EH (cell line): ENCODE measurements around the gene ACTR6.
A peak's percentile ranks its signal among the peaks of the same experiment; 100 is the strongest.
"Not testable (repeated sequence)": the region's sequence is repeated elsewhere in the genome, so short reads cannot be mapped to it uniquely, and the experiment has no call there.

Experiments used
- DNase-seq: peaks from one replicate; pipeline ENCODE4 v3.0.0-alpha.2; 2015; ENCODE audit warnings: low read depth

ACTR6 gene

DNA sequence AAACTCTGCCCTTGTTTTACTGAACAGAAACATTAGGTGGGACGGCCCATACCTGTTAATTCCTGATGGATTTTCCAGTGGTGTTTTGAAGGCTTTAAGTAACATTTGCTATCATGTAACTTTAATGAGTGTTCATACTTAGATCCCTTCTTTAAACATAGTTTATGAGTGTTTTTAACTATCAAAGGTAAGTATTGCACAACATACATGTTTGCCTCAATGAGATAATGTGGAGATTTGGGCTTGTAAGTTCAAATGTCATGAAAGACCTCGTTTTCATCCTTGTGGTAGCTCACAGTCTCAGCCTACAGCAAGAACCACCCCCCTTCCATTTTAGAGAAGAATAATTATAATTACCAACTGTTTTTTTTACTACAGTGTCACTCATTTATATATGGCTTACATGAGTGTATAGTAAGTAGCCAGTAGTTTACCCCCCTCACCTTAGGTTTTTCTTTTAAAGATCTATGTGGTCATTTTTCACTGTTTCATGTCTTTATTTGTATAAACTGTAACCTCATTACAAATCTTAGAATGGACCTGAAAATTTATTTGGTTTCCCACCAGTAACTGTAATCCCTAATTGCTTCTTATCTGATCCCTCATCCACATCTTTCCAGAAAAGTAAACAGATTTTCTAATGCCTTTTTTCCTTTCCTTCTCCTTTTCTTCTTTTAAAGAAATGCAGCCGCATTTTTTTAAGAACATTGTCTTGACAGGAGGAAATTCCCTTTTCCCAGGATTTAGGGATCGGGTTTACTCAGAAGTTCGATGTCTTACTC, 18.9 kb downstream of the ACTR6 start:
- DNase-seq, result no peak

DNA sequence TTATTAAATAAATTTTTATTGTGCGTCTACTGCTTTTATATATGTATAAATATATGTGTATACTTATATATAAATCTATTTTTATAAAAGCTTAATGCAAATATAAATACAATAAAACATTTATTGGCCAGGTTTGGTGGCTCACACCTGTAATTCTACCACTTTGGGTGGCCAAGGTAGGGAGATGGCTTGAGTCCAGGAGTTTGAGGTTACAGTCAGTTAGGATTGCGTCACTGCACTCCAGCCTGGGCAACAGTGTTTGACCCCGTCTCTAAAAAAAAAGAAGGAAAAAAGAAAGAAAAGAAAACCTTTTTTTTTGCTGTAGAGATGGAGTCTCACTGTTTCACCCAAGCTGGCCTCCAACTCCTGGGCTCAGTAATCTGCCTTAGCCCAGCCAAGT, 20.9 kb downstream of the ACTR6 start:
- DNase-seq, result no peak

DNA sequence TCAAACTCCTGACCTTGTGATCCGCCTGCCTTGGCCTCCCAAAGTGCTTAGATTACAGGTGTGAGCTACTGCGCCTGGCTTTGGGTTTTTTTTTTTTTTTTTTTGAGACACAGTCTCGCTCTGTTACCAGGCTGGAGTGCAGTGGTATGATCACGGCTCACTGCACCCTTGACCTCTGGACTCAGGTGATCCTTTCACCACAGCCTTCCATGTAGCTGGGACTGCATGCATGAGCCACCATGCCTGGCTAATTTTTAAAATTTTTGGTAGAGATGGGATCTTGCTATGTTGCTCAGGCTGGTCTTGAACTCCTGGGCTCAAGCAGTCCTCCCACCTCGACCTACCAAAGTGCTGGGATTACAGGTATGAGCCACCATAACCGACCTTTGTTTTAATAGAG, 21.6 kb downstream of the ACTR6 start:
- DNase-seq, result not testable (repeated sequence)

DNA sequence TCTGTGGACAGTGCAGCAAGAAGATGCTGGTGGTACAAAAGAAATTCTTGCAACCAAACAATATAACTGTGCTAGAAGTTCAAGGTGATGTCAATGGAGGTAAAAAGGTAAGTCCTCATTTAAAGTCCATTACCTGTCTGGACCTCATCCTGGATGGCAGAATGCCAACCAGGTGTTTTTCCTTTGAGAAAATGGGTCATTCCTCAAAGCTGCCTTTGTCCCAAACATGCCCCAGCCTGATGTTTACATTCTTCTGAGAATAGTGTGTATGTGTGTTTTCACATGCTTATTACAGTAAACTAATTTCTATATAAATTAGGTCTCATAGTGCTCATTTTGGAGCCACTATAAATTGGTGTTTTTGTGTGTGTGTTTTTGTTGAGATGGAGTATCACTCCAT, 24.9 kb downstream of the ACTR6 start:
- no peak for DNase-seq

DNA sequence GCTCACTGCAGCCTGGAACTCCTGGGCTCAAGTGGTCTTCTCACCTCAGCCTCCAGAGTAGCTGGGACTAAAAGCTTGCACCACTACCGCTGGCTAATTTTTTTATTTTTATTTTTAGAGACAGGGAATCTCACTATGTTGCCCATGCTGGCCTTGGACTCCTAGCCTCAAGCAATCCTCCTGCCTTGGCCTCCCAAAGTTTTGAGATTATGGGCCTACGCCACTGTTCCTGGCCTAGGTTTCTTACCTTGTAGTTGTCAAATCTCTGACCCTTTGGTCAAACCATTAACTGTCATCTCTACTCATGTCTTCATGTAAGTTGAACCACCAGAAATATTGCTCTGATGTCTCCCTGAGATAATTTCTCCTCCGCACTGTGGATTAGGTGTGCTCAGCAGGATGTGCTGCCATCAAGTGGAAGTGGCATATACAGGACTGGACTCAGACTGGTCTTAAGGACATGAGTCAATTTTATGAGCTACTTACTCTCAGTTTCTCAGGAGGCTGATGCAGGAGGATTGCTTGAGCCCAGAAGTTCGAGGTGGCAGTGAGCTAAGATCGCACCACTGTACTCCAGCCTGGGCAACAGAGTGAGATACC, 28.5 kb downstream of the ACTR6 start:
- peak; percentile 31 for DNase-seq

DNA sequence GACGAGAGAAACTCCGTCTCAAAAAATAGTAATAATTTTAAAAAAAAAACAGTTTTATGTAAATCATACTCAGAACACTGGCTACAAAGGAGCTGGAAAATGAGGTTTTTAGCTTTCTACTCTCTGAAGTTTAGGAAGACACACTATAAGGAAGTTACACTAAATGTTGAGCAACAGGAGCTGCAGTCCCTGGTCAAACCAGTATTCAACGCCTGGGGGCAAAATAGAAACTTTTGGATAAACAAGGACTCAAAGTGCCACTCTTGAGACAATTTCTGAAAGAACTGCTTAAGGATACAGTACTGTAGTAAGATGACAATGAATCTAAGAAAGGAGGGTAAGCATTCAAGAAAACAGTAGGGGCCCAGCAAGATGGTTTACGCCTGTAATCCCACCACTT, 29.3 kb downstream of the ACTR6 start:
- DNase-seq, result peak; percentile 32

DNA sequence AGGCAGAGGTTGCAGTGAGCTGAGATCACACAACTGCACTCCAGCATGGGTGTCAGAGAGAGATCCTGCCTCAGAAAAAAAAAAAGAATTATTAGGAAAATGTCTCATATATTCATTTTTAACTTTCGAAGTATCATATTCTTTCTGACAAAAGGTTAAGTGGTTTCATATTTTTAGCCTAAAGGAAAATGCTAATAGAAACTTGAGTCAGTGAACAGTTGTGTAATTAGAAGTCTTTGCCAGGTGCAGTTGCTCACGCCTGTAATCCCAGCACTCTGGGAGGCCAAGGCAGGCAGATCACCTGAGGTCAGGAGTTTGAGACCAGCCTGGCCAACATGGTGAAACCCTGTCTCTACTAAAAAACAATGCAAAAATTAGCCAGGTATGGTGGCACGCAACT, 31.3 kb downstream of the ACTR6 start:
- not testable (repeated sequence) for DNase-seq

DNA sequence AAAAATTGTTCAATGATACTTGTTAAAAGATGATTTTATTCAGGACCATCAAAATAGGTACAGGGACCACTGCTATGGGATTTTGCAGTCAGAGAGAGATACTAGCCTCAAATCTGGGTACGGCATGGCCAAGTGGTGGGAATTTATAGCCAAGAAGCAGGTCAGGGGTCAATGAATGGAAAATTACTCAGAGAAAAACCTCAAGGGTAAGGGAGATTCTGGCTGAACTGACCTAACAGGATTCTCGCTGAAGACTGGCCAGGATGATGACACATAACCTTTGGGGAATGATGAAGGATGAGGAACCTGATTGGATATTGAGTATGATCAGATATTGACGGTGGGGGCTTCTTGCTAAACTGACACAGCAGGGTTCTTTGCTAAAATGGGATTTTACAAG, 33.6 kb downstream of the ACTR6 start:
- DNase-seq, result peak; percentile 65

DNA sequence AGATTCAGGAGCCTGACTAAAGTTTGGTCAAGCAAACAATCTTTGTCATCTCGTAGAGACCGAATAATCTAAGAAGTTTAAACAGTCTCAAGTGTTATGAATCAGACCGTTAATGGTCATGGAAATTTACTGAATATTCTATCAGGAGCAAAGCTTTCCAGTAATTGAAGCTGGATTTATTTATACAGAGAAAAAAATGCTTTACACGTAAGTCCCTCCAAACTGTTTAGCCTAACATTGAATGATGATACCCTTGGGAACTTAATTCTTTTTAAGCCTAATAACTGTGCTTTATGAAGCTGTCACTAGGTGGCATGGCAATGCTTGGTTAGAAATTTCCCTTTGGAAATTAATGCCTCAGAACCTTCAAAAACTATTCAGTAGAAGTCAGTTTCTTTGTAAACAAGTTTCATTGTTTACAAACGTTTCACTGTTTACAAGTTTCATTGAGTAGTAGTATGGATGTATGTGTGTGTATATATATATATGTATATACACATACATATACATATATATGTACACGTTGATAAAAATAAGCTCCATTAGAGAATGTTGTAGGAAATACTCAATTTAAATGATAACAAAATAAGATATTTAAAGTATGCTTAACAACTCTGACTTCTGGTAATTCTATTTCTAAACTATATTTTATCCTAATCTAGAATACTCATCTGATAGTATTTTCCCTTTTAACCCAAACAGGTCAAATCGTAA, 34.1 kb downstream of the ACTR6 start:
- peak; percentile 61 for DNase-seq

DNA sequence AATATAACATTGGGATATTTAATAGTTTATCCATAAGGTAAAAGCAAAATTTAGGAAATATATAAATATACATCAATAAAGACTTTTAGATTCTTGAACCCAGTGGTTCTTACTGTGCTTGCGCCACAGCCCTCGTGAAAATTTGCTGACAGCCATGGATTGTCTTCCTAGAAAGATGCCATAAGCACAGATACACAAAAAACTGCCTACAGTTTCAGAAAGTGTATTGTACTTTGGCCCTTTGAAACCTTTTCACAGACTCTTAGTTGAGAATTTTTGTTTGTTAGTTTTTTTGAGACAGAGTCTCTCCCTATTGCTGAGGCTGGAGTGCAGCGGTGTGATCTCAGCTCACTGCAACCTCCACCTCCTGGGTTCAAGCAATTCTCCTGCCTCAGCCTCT, 38.2 kb downstream of the ACTR6 start:
- DNase-seq, result no peak

DNA sequence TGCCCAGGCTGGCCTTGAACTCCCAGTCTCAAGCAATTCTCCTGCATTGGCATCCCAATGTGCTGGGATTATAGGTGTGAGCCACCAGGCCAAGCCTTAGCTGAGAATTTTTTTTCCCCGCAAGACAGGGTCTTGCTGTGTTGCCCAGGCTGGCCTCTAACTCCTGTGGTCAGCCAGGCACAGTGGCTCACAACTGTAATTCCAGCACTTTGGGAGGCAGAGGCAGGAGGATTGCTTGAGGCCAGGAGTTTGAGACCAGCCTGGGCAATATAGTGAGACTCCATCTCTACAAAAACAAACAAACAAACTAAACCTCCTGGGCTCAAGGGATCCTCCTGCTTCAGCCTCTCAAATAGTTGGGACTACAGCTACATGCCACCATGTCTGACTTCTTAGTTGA, 39.0 kb downstream of the ACTR6 start:
- no peak for DNase-seq

DNA sequence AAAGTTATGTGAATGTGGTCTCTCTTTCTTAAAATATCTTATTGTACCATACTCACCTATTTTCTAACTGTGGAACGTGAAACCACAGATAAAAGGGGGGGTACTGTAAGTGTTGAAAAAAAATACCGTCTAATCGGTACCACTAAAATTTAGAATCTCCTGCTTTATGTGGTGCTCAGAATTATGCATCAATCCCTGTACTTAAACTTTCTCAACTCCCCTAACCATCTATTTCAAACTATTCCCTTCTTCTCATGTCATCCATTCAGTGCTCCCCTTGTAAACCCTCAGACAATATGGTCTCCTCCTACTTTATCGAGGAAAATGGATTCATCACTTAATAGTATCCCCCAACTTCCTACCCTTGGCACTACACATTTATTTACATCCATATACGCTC, 42.5 kb downstream of the ACTR6 start:
- no peak for DNase-seq

DNA sequence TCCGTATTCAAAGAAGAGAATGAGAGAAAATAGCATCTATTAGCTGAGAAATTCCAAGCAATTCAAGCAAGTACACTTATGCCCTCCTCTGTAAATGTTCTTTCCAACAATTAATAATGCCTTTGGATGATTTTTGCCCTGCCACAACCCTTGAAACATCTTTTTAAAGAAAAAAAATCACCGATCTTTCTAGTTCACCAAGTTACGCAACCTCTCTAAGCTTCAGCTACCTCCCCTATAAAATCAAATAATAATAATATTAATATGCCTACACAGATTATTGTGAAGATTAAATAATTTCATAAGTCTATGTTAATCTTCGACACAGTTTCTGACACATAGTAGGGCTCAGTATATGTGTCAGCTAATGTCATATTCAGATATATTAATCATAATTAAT, 47.1 kb downstream of the ACTR6 start:
- DNase-seq, result no peak

DNA sequence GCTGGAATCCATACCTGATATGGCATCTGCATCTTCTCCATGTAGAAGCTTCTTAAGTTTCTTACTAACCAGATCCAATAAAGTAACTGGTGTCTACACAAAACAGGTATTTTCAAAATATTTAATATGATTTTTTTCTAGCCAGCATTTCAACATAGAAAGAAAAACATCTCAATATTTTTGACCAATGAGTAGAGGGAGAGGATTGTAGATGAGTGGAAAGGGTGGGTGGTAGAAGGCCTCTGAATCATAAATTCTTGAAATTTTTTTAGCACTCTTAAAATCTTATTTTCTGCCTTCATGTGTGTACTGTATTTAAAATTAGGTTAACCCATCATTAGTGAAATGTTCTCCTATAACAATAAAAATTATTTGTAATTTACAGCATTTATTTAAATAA, 48.3 kb downstream of the ACTR6 start:
- peak; percentile 58 for DNase-seq

DNA sequence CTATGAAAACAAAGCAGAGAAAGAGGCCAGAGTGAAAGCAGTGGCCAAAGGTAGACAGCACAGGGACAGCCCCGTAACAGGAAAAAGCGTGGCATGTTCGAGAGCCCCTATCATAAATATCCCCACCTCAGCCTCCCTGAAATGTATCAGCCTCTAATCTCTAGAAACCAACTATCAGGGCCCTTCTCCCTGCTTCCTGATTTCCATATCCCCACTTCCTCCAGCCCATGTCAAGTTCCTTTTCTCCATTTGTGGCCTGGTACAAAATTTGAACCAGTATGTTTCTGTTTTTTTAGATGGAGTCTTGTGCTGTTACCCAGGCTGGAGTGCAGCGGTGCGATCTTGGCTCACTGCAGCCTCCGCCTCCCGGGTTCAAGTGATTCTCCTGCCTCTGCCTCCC, 49.3 kb downstream of the ACTR6 start:
- DNase-seq, result no peak

DNA sequence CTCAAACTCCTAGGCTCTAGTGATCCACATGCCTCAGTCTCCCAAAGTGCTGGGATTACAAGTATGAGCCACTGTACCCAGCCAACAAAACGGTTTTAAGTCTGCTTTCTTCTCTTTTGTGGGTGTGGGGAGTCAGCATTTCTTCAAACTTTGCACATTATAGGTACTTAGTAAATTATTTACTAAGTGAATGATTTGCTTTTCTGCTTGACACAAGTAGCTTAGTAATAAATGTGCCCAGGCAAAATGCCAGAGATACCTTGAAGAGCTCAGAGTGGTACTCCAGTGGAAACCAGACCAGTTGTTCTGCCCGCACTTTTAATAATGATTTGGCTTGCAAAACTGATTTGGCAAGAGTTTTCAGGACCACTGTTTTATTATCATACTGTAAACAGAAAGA, 51.3 kb downstream of the ACTR6 start:
- no peak for DNase-seq

DNA sequence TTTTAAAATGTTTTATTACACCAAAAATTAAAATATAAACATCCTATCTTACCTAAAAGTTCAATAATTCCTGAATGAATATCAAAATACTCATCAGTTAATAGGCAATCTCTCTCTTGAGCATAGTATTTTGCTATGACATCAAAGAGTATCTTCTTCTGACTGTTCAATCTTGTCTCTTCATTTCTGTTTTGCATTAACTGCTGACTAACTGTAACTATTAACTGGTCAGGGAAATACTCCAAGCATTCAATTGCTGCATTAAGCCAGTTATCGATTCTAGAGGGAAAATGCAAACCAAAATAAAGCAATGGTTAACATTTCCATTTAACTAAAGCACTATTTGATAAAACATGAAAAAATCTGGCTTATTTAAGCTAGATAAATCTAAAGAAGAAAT, 52.8 kb downstream of the ACTR6 start:
- DNase-seq, result no peak

DNA sequence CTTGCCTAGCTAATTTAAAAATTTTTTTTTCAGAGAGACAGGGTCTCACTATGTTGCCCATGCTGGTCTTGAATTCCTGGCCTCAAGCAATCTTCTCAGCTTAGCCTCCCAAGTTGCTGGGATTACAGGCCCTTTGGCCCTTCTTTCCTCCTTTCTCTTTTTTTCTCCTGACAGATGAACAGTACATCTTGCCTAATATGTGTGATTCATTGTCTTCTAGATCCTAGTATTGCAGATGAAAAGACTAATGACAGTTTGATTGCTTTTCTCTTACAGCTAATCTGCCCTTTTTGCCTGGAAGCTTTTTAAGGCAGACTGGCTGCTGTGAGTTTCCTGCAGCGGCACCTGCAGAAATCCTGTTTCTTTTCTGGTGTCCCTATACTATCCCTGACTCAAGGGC, 54.3 kb downstream of the ACTR6 start:
- DNase-seq, result peak; percentile 18

DNA sequence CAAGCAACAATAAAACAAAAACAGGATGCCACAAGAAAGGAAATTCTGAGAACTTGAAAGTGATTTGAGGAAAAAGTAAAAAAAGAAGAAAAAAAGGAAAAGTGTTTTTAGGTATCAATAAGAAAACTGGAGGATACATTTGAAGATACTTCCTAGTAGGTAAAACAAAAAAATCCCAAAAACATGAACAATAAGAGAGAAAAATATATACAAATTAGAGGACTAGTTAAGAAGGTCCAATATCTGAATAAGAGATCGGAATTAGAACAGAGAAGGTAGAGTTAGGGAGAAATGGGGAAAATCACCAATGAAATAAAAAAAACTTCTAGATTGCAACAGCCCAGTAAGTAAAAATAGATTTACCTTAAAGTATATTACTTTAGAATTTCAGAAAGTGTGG, 57.5 kb downstream of the ACTR6 start:
- no peak for DNase-seq

DNA sequence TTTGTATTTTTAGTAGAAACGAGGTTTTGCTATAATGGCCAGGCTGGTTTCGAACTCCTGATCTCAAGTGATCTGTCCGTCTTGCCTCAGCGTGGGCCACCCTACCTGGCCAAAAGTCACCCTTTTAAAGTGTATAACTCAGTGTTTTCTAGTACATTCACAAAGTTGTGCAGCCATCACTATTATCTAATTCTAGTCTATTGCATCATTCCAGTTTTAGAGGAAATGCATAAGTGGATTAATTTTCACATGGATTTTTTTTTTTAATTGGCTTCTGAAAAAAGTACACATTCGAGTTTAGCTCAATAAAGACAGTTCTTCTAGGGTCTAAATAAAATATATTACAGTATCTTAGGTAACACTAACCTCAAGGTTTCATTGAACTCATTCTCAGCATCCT, 62.5 kb downstream of the ACTR6 start:
- DNase-seq, result no peak

DNA sequence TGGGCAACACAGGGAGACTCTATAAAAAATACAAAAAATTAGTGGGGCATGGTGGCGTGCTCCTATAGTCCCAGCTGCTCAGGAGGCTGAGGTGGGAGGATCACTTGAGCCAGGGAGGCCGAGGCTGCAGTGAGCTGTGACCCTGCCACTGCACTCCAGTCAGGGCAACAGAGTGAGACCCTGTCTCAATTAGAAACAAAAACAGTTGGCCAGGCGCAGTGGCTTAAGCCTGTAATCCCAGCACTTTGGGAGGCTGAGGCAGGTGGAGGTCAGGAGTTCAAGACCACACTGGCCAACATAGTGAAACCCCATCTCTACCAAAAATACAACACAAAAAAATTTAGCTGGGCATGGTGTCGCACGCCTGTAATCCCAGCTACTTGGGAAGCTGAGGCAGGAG, 64.5 kb downstream of the ACTR6 start:
- DNase-seq, result not testable (repeated sequence)

DNA sequence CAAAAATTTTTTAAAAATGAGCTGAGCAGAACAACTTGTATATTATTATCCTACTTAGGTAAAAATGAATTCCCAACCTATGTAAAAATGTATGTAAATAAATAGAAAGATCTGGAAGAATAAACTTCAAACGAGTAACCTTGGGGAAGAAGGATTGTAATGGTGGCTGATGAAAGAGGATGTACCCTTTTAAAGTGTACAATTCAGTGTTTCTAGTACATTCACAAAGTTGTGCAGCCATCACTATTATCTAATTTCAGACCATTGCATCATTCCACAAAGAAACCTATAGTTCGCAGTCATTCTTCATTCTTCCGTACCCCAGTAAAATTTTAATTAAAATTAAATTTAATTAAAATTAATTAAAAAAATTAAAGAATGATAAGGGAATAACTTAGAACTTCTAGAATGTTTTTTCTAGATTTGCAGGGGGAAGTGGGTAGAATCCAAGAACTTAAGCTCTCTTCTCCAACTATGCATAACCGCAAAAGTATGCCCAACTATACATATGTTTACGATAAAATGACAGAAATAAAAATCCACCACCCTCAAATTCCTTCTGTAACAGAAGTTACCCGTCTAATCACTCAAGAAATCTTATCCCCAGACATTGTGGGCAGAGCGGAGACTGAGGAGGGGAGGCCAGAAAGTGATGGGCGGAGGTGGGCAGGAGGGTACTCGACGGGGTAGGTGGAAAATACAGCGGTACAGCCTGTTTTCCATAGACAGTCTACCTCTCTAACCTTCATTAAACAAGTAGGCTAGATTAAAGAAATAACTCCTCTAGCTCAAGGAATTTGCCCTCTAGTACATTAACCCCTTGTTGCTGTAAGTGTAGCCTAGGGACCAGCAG, 65.3 kb downstream of the ACTR6 start:
- no peak for DNase-seq

DNA sequence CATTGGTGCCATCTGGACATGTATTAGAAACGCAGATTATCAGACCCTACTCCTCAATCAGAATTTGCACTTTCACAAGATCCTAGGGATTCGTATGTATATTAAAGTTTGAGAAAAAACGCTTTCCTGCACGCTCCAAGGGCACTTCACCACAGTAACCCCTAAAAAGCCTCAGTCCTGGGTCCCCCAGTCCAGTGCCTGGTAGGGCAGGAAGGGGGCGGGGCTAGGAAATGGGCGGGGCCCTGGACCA, 65.9 kb downstream of the ACTR6 start:
- DNase-seq, result no peak
